HG03280 (cell line): ENCODE data around the gene GUCD1.

ENCODE experiments used
- ATAC-seq: cut with Tn5 transposase; IDR thresholded peaks from one replicate; pipeline ENCODE4 v1.9.1; 2021; ENCODE audit warnings: mild to moderate bottlenecking, moderate library complexity; ENCODE audit not compliant: unreplicated experiment

The GUCD1 gene

DNA sequence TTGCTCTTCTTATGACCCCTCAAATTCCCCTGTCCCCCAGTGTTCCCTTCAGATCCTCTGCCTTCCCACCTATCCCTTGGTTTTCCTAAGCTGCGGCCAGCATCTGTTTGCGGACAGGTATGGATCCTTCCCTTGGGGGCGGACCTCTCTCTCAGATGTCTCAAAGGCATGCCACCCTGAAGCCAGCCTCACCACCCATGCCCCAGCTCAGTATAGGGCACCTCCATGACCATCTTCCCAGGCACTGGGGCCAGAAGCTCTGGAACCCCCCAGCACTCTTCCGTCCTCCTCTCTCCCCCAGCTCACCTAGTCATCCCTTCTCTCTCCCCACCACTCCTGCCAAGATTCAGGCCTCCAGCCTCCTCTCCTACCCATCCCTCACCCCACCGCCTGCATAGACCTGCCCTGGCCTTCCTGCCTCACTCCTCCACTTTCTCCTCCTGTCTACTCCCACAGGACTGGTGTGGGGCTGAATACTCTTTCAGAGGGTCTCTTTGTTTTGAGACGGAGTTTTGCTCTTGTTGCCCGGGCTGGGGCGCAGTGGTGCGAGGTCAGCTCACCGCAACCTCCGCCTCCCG is 35.7 kb upstream of the GUCD1 start:
- no peak for ATAC-seq

DNA sequence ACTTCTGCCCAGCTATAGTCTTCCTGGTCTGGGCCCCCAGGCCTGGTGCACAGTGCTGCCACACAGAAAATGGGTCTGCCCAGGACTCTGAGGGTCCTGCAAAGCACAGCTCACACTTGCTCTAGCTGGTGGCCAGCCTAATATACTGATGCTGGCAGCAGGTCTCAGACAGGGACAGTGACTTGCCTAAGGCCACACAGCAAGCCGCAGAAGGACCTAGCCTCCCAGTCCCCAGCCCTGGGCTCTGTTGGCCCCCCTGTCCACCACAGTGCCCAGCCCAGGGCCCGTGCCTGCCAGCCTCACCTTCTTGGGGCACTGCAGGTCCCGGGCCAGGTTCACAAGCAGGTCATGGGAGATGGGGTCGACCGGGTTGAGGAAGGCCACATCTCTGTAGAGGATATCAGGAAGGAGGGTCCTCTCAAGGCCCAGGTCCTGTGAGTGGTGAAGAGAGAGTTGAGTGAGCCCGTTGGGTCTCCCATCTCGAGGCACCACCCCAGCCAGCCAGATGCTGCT is 34.6 kb upstream of the GUCD1 start:
- no peak for ATAC-seq

DNA sequence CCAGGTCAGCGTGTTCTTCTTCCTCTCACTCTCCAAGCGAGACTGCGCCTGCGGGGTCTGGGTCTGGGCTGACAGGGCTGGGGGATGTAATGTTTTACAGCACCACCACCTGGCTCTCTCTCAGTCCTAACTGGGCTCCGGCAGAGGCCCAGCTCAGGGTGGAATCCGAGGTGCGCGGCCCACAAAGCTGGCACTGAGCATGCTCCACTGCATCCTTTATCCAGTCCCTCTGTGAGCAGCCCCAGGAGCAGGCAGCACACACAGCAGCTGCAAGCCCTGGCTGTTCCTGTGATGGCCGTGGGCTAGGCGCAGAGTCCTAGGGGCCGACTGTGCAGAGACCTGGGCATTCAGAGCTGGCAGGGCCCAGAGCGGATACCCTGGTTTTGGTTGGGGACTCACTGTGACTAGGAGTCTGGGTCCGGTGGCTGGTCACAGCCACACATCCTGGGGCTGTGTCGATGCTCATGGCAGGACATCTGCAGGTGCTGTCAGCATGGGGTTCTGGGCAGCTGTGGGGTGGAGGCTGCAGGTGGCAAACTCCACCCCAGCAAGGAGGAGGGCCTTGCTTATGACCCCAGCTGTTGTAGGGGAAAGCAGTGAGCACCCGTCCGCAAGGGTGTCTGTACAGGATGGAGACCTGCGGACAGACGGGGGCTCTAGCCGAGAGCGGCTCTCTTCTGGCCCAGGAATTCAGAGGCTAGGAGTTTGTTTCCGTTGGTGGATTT is 34.0 kb upstream of the GUCD1 start:
- no peak for ATAC-seq

DNA sequence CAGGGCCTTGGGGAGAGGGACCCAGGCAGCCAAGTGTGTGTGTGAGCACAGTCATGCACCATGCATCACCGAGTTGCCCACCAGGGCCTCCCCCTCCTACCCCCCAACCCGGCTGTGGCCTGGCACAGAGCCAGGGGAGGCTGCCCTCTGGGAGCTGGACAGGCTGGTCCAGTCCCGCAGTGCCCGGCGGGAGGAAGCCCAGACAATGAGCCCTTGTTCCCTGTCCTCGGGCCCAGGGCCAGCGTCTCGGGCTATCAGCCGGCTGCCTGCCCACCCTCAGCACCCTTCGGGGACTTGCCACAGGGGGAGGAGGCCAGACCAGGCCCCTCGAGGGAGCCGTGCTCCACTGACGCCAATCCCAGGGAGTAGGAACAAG is 33.4 kb upstream of the GUCD1 start:
- ATAC-seq, result no peak

DNA sequence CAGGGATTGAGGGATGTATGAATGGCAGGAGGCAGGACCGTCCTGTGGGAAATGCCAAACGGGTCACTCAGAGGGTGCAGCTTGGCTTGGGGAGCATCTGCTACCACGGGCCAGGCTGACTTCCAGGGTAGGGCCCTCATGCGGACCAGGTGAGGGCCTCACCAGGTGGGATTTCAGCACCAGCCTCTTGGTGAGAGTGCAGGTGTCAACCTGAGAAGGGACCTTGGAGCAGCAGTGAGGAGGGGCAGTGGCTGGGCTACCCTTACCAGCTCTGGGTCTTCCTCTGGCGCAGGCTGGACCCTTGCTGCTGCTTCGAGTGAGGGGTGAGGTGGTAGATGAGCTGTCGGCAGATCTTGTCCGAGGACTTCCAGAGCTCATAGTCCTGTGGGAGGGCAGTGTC is 33.0 kb upstream of the GUCD1 start:
- ATAC-seq, result no peak

DNA sequence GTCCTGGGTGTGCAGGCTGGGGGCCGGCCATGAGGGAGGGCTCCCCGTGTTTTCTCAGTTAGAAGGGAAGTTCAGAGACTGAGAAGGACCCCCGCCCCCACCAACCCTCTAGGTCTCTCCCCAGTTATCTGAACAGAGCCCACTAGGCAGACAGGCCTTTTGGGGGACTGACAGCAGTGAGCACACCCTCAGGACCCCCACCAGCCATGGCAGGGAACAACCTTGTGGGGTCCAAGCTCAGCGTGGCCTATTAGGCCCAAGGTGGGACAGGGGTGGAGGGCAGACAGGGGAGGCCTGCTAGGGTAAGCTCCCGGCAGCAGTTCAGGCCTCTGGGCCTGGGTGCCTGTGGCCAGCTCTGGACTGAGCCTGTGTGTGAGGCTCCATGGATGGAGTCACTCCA is 32.3 kb upstream of the GUCD1 start:
- no peak for ATAC-seq

DNA sequence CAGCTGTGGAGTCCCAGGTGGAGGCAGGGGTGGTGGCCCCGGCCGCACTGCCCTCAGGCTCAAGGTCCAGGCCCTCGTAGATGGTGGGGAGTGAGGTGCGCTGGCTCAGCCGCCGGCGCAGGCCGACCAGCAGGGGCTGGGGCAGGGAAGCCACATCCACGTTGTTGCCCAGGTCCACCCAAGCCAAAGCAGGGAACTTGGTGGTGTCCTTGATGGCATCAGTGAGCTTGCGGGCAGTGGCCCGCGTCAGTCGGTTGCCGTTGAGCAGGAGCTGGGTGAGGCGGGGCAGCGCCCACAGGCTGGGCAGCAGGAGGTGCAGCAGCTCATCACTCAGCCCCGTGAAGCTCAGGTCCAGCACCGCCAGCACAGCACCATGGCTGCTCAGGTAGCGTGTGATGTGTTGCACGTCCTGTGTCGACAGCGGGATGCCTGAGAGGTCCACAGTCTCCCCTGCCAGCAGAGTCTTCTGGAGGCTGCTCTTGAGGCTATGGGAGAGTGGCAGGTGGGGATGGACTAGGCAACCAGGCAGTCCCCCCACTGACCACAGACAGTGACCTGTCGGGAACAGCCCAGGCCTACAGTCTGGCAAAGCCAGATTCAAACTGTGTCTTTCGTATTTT is 31.1 kb upstream of the GUCD1 start:
- no peak for ATAC-seq

DNA sequence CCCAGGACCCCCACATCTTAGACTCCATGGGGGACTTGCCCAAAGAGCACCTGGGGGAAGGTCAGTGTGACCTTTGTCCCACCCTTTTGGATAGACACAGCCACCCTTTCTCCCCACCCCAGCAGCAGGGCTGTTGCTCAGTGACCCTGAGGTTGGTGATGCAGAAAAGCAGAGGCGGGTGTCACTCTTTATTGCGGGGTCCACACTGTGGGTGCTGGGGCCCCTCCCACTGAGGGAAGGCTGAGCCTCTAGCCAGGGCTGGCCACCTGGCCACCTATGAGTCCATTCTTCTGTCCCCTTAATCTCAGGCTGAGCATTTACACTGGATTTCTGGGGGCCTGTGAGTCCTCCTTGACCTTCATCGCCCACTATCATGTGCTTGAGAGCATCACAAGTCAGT is 30.5 kb upstream of the GUCD1 start:
- no peak for ATAC-seq

DNA sequence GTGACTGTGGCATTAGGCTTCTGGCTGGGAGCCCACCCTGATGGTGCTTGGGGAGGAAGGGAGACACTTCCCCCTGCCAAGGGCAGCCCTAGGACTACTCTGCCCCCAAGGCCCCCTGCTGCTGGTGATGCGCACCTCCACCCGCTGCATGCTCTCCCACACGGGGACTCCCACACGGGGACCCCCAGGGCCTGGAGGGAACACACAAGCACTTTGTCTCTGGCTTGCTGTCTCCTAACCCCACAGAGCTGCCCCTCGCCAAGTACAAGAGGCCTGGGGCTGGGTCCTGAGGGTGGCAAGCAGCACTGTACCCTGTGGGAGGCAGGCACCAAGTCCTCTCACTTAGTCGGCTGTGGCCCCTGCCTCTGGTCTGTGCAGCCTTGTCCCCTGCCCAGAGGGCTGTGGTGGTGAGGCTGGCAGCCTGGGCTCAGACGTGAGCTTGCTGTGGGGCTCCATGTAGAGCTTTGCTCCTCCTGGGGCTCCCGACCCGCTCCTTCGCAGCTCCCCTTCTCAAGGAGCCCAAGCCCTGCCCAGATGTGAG is 30.0 kb upstream of the GUCD1 start:
- ATAC-seq, result no peak

DNA sequence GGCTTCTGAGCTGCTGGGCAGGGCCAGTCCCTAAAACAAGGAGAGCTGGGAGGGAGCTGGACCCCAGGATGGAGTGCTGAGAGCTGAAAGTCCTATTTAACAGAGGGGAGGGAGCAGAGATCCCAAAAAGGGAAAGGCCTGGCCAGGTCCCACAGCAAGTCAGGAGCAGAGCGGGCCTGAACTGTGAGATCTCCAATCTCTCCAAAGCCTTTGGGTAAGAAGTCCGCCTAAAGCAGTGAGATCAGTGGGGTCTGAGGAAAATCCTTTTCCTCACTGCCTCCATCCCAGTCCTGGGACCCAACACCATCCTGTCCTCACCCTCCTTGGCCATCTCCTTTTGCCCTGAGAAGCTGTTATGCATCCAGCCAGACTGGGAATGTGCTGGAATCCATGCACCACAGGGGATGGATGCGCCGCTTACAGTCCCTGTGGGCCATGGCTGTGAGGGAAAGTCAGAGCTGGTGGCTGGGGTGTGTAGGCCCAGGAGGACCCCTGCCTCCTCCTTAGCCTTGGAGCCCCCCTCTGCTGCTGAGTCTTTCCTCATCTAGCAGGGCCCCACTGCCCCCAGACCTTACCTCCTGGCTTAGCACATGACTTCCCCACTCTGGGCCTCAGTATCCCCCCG is 29.3 kb upstream of the GUCD1 start:
- no peak for ATAC-seq

DNA sequence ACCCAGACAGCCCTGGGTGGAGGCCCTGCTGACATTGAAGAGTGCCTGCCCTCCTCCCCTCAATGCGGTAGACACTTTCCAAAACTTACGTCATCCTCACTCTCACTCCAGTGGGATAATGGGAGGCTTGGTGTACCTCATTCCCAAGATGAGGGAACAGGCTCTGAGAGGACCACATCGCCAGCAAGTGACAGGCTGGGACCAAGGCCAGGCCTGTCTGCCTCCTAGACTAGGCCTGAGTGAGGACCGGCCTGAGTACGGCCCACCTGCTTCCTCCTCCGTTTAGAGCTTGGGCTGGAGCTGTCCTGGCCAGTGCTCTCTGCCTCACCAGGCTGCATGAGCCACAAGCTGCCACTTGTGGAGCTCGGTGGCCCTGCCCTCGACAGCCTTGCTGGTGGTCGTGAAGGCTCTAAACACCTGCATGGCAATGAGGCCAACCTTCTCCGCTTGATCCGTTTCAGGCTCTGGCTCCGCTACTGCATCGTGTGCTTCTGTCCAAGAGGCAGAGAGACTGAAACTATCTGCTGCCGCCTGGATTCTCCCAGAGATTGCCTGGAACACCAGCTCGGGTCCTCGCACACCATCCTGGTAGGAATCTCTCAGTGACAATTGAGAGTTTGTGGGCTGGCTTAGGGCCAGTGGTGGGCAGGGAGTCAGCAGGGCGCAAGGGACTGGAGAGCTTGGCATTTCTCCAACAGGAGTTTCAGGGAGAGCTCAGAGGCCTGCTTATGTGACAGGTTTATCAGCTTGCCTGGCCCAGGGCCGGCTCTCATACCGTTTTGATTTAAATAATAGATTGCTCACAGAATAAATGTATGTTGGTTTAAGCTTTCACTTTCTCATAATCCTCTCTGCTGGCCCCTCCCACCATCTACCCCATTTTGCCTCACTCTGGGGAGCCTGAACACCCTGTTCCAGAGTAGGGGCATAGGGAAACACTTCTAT is 28.6 kb upstream of the GUCD1 start:
- ATAC-seq, result no peak

DNA sequence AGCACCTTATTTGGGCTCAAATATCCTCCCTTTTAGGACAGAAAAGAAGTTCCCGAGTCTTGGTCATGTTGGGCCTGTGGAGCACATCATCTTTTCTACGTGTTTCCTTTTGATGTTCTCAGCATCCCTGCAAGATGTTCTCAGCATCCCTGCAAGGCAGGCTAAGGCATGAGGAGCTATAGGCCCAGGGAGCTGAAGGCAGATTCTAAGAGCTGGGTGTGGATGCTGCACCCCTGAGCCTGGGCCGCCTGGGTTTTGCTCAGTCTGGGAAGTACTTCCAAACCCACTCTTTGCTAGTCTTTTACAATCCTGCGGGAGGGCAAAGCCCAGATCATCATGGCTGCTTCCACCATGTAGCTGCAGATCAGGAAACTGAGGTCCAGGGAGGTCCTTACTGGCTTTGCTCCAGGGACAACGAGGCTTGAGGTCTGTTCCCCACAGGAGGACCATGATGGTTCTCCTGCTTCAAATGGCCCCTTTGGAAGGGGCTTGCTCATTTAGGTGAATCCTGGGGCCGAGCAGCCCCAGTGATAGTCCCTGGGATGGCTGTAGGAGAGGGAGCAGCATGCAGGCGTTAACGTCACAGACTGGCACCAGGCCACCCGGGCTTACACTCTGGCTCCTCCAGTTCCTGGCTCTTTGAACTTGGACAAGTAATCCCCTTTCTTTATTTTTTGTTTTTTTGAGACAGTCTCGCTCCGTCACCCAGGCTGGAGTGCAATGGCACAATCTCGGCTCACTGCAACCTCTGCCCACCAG is 27.3 kb upstream of the GUCD1 start:
- no peak for ATAC-seq

DNA sequence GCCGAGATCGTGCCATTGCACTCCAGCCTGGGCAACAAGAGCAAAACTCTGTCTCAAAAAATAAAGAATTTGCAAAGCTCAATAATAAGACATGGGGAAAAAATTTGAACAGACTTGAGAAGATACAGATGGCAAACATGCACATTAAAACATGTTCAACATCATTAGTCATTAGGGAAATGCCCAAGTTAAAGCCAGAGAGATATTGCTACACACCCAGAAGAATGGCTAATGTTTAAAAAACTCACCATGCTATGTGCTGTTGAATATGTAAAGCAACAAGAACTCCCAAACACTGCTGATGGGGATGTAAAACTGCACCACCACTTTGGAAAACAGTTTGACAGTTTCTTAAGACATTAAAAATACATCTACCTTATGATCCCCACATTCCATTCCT is 25.3 kb upstream of the GUCD1 start:
- no peak for ATAC-seq

DNA sequence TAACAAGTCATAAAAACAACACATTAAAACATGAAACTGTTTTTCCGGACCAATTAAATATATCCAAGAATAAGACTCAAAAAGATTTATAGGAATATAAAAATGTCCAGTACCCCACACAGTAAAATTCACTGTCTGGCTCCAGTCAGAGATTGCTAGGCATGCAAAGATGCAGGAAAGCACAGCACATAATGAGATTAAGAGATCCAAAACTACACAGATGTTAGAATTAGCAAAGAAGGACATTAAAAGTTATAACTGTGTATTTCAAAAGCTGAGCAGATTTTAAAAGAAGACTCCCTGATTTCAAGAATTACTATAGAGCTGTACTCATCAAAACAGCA is 24.3 kb upstream of the GUCD1 start:
- no peak for ATAC-seq

DNA sequence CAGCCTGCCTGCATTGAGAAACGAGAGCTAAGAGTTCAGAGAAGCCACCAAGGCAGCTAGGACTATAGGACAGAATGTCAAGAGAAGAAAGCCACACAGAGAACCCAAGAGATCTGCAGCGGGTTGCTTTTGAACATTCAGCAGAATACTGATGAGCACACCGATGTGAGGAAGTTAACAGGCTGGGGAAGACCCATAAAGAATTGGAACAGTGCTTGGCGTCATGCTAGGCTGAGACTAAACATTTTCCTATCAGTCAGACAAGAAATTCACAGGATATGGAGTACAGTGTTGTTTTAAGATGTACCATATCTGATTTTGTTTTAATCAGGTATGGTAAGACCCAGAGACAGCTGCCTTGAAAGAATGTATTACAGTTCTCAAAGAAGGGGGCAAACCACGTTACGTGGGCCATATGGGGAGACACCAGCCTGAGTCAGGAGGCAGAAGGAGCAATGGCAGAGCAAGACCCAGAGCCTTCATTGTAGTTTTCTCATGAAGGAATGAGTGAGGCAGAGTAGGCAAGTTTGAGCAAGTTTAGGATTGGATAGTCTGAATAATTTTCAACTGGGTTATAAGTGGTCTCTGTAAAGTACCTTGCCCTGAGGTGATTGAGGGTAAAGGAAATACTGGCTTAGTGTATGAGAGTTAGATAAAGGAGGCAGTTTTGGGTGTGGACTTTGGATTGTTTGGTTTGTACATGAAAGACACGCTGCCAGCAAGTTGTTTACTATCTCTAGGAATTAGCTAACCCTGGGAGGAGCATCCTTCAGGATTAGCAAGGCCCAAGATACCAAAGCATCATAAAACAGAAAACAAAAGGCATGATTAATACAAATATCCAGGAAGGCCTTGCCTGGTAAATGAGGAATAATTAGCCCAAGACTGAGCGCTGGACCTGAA is 23.7 kb upstream of the GUCD1 start:
- no peak for ATAC-seq

DNA sequence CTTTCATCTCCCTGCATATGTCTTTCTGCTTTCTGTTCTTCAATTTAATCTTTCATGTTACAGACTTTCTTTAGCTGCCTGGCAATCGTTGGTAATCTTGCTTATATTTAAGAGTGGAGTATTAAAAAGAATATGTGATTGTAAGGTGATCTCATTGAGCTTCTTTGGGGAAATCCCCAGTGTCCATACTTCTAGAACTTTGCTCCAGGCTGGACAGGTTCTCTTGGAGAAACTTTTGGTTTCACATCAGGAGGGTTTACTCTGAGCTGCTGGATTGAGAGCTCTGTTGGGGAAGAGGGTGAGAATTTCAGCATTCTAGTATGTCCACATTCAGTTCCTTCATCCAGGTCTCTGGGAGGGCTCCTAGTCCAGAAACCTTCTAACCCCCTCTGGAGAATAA is 21.8 kb upstream of the GUCD1 start:
- no peak for ATAC-seq

DNA sequence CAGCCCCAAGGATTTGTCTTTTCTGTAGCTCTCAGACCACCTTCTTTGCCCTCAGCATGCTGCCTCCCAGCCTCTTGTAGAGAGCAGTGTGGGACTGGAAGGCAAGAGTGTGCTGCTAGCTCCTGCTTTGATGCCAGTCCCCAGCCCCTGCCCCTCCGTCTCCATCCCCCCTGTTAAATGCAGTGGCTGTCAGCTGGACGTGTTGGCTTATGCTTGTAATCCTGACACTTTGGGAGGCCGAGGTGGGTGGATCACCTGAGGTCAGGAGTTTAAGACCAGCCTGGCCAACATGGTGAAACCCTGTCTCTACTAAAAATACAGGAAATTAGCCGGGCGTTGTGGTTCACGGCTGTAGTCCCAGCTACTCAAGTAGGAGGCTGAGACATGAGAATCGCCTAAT is 16.3 kb upstream of the GUCD1 start:
- ATAC-seq, result no peak

DNA sequence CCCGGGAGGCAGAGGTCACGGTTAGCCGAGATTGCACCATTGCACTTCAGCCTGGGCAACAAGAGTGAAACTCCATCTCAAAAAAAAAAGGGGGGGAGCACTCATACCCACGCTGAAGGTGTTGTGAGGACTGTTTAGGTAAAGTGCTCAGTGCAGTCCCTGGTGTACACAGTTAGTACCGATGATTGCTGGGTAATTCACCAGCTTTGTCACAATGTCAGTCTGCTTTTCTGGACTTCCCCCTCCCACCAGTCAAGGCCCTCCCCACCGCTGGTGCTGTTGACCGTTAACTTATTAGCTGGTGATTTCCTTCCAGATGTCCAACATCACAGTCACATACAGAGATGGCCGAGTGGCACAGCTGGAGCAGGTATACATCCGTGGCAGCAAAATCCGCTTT is 12.7 kb upstream of the GUCD1 start:
- ATAC-seq, result no peak

DNA sequence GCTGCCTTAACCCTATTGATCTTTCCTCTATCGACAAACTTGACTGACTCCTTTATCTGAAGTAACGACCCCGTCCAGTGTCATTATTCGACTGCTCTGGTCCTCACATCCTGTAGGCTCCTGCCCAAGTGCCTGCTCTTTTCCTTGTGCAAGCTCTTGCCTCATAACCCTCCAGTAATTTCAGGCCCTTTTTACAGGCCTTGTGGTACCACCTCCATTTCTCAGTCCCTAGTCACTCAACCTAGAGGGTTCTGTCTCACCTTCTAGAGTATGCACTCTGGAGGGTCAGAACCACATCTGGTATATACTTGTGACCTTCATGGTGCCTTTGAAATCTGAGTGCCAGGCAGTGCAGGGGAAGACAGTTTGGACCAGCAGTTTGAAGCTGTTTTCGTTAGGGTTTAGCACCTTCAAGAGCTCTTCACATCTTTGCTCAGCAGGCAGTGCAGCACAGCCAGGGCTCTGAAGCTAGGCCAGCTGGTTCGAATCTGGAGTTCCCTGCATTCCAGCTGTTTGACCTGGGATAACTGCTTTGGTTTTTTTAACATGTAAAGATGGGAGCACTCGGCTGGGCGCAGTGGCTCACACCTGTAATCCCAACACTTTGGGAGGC is 12.1 kb upstream of the GUCD1 start:
- ATAC-seq, result no peak
